H1 (cell line): ENCODE measurements around the gene SPRED1. TPM values are rescaled to one million over a fixed set of nuclear protein-coding genes. Genes with fewer than 3 reads are reported as not detected.

ENCODE experiments used
- CTCF ChIA-PET: fragments of 300-600 bp; sonication (Branson Sonifier 250); formaldehyde crosslinking; loops from one replicate; lab custom pipeline; 2021; ENCODE audit not compliant: partially characterized antibody; lab: Charles Lee
- POLR2A ChIA-PET: fragments of 300-600 bp; sonication (Branson Sonifier 250); formaldehyde crosslinking; loops from one replicate; lab custom pipeline; 2021; ENCODE audit warnings: inconsistent platforms; ENCODE audit not compliant: partially characterized antibody; lab: Charles Lee
- DNase-seq, 2 experiments: peaks; one replicate each; pipeline versions ENCODE4 v3.0.0 to v3.0.0-alpha.2; 2010 to 2022; ENCODE audit warnings: low spot score in 2 of 2, low read depth in 1 of 2, mixed read lengths in 1 of 2
- FAIRE-seq: peaks from 2 replicates; lab custom pipeline; 2011; peaks lifted over from hg19 to GRCh38; lab: Jason Lieb, UNC
- H2AFZ ChIP-seq: 2 replicates; pipeline ENCODE4 v1.8.1; 2012; ENCODE audit warnings: low read length, inconsistent platforms
- H2AK5ac ChIP-seq: 2 replicates; pipeline ENCODE4 v1.6.1; 2013; ENCODE audit warnings: low read depth, low read length
- H2BK120ac ChIP-seq: replicated peaks from 2 replicates; pipeline ENCODE3; 2013; ENCODE audit warnings: low read depth, low read length, inconsistent platforms
- H2BK12ac ChIP-seq: 2 replicates; pipeline ENCODE4 v1.6.1; 2013; ENCODE audit warnings: low read depth, low read length
- H2BK15ac ChIP-seq: 2 replicates; pipeline ENCODE4 v1.6.1; 2013; ENCODE audit warnings: low read length
- H2BK20ac ChIP-seq: 2 replicates; pipeline ENCODE4 v1.6.1; 2013; ENCODE audit warnings: low read length
- H2BK5ac ChIP-seq: 2 replicates; pipeline ENCODE4 v1.6.1; 2013; ENCODE audit warnings: low read depth, low read length
- H3K14ac ChIP-seq: 2 replicates; pipeline ENCODE4 v1.6.1; 2013; ENCODE audit warnings: inconsistent platforms; ENCODE audit not compliant: insufficient read length
- H3K18ac ChIP-seq: 2 replicates; pipeline ENCODE4 v1.6.1; 2013; ENCODE audit warnings: low read length; ENCODE audit errors: extremely low read depth
- H3K23ac ChIP-seq: 2 replicates; pipeline ENCODE4 v1.6.1; 2013; ENCODE audit warnings: inconsistent platforms; ENCODE audit not compliant: insufficient read length
- H3K23me2 ChIP-seq: 2 replicates; pipeline ENCODE4 v1.6.1; 2013; ENCODE audit warnings: low read depth, low read length
- H3K27ac ChIP-seq: 2 replicates; pipeline ENCODE4 v1.6.1; 2011; ENCODE audit warnings: low read depth, low read length, inconsistent platforms
- H3K27me3 ChIP-seq, 4 experiments: replicated peaks in 1 of 4; 1 replicate in 1 of 4; 2 replicates in 3 of 4; pipeline versions ENCODE4 v1.6.1 to v1.8.1; 2011 to 2013; ENCODE audit warnings: low read length in 3 of 4, mild to moderate bottlenecking in 3 of 4, inconsistent platforms in 2 of 4, mixed read lengths in 2 of 4, moderate library complexity in 1 of 4; ENCODE audit not compliant: control insufficient read depth in 3 of 4, insufficient read depth in 3 of 4; ENCODE audit errors: extremely low read depth in 1 of 4
- H3K36me3 ChIP-seq, 4 experiments: 2 replicates each; pipeline versions ENCODE4 v1.6.1 to v1.8.1; 2011 to 2013; ENCODE audit warnings: mild to moderate bottlenecking in 4 of 4, low read length in 3 of 4, moderate library complexity in 2 of 4, control low read depth in 1 of 4, inconsistent platforms in 1 of 4; ENCODE audit not compliant: insufficient read depth in 4 of 4, control insufficient read depth in 2 of 4
- H3K4ac ChIP-seq: replicated peaks from 2 replicates; pipeline ENCODE3; 2013; ENCODE audit warnings: low read length, low read depth, mixed read lengths, inconsistent platforms; ENCODE audit not compliant: insufficient read length
- H3K4me1 ChIP-seq, 4 experiments: replicated peaks in 1 of 4; 1 replicate in 1 of 4; 2 replicates in 3 of 4; pipeline versions ENCODE4 v1.6.1 to v1.8.1; 2011 to 2013; ENCODE audit warnings: low read length in 3 of 4, inconsistent platforms in 2 of 4, mixed read lengths in 1 of 4; ENCODE audit not compliant: insufficient read depth in 4 of 4, control insufficient read depth in 3 of 4
- H3K4me2 ChIP-seq, 2 experiments: 2 replicates each; pipeline versions ENCODE4 v1.6.1 to v1.8.1; 2011 to 2013; ENCODE audit warnings: low read depth in 2 of 2, low read length in 2 of 2, control low read depth in 1 of 2, inconsistent platforms in 1 of 2, mild to moderate bottlenecking in 1 of 2; ENCODE audit not compliant: insufficient read depth in 1 of 2
- H3K4me3 ChIP-seq, 4 experiments: fragments of 200-600, 300-600 bp in 1 of 4; sonication (generic), shearing (Covaris generic), sonication (Bioruptor Twin) in 1 of 4; 2 replicates each; pipeline versions ENCODE4 v1.5.1 to v1.8.1; 2011 to 2016; ENCODE audit warnings: low read length in 4 of 4, low read depth in 3 of 4, control low read depth in 2 of 4, inconsistent platforms in 2 of 4, mild to moderate bottlenecking in 2 of 4, mixed read lengths in 1 of 4, moderate library complexity in 1 of 4; ENCODE audit not compliant: insufficient read depth in 2 of 4; ENCODE audit errors: extremely low read depth in 1 of 4
- H3K56ac ChIP-seq: replicated peaks from 2 replicates; pipeline ENCODE3; 2013; ENCODE audit warnings: low read depth, mild to moderate bottlenecking, mixed read lengths, low read length, inconsistent platforms; ENCODE audit not compliant: insufficient read length
- H3K79me1 ChIP-seq: 2 replicates; pipeline ENCODE4 v1.6.1; 2013; ENCODE audit warnings: low read depth, low read length, control low read depth
- H3K79me2 ChIP-seq, 2 experiments: 2 replicates each; pipeline versions ENCODE4 v1.6.1 to v1.8.1; 2012 to 2013; ENCODE audit warnings: low read length in 2 of 2, mild to moderate bottlenecking in 2 of 2, inconsistent platforms in 1 of 2; ENCODE audit not compliant: insufficient read depth in 2 of 2, control insufficient read depth in 1 of 2
- H3K9ac ChIP-seq, 4 experiments: replicated peaks in 1 of 4; 1 replicate in 1 of 4; 2 replicates in 3 of 4; pipeline versions ENCODE4 v1.6.1 to v1.8.1; 2011 to 2013; ENCODE audit warnings: low read depth in 3 of 4, low read length in 3 of 4, control low read depth in 2 of 4, mild to moderate bottlenecking in 2 of 4, moderate library complexity in 2 of 4, inconsistent platforms in 1 of 4; ENCODE audit errors: extremely low read depth in 1 of 4
- H3K9me3 ChIP-seq, 2 experiments: 2 replicates each; pipeline versions ENCODE4 v1.6.1 to v1.8.1; 2012 to 2013; ENCODE audit warnings: mild to moderate bottlenecking in 2 of 2, moderate library complexity in 2 of 2, control low read depth in 1 of 2, inconsistent platforms in 1 of 2, low read depth in 1 of 2, low read length in 1 of 2, mixed read lengths in 1 of 2; ENCODE audit not compliant: insufficient read depth in 2 of 2
- H4K20me1 ChIP-seq, 2 experiments: replicated peaks in 1 of 2; 2 replicates each; pipeline versions ENCODE3 to v1.8.1; 2011 to 2013; ENCODE audit warnings: inconsistent platforms in 2 of 2, low read length in 2 of 2, mild to moderate bottlenecking in 1 of 2; ENCODE audit not compliant: insufficient read depth in 2 of 2, control insufficient read depth in 1 of 2
- H4K5ac ChIP-seq: 2 replicates; pipeline ENCODE4 v1.6.1; 2013; ENCODE audit warnings: low read length, low read depth, mixed read lengths, inconsistent platforms; ENCODE audit not compliant: insufficient read length
- H4K8ac ChIP-seq: 2 replicates; pipeline ENCODE4 v1.8.0; 2013; ENCODE audit warnings: mild to moderate bottlenecking, moderate library complexity, low read length, inconsistent platforms; ENCODE audit not compliant: insufficient read depth; ENCODE audit errors: extremely low read depth
- H4K91ac ChIP-seq: replicated peaks from 2 replicates; pipeline ENCODE3; 2013; ENCODE audit warnings: low read length, mixed read lengths, inconsistent platforms; ENCODE audit not compliant: insufficient read length
- CHD2 ChIP-seq: IDR thresholded peaks from 2 replicates; pipeline ENCODE4 v1.6.1; 2012; ENCODE audit warnings: low read length, improper control_type of control experiment
- MAX ChIP-seq: IDR thresholded peaks from 2 replicates; pipeline ENCODE4 v1.6.1; 2012; ENCODE audit warnings: inconsistent platforms
- POLR2A ChIP-seq, 2 experiments: IDR thresholded peaks; 1 replicate in 1 of 2; 2 replicates in 1 of 2; pipeline ENCODE4 v1.6.1; 2011; ENCODE audit warnings: low read depth in 2 of 2, low read length in 2 of 2, mild to moderate bottlenecking in 2 of 2; ENCODE audit errors: control extremely low read depth in 1 of 2
- RAD21 ChIP-seq, 2 experiments: IDR thresholded peaks in 1 of 2; conservative IDR thresholded peaks in 1 of 2; 2 replicates each; pipeline ENCODE4 v1.6.1; 2011; ENCODE audit warnings: low read depth in 2 of 2, low read length in 2 of 2, improper control_type of control experiment in 1 of 2, inconsistent platforms in 1 of 2, mild to moderate bottlenecking in 1 of 2, moderate library complexity in 1 of 2
- RBBP5 ChIP-seq: IDR thresholded peaks from 2 replicates; pipeline ENCODE4 v1.7.1; 2012; ENCODE audit warnings: low read depth, mild to moderate bottlenecking, inconsistent platforms, low read length, moderate library complexity, borderline replicate concordance
- SRF ChIP-seq: IDR thresholded peaks from 2 replicates; pipeline ENCODE4 v1.6.1; 2011; ENCODE audit warnings: mild to moderate bottlenecking, low read depth, low read length, moderate library complexity
- WGBS, 2 experiments: shearing (Covaris generic) in 1 of 2; methylation state at CpG; one replicate each; pipeline versions ENCODE4 v1.1.6 to v1.1.7; 2013 to 2015; ENCODE audit warnings: low lambda C conversion rate in 2 of 2, mixed read lengths in 2 of 2, inconsistent platforms in 1 of 2, low coverage in 1 of 2, missing lambda C conversion rate in 1 of 2; ENCODE audit not compliant: insufficient replicate concordance in 2 of 2, insufficient coverage in 1 of 2, insufficient read length in 1 of 2; ENCODE audit errors: extremely low coverage in 1 of 2, missing lambda C conversion rate in 1 of 2; 5-methylcytosine and 5-hydroxymethylcytosine counted together
- polyA plus RNA-seq, 7 experiments: library from polyadenylated mRNA; depleted of rRNA in 3 of 7; stranded (reverse) in 5 of 7; unstranded in 2 of 7; fragments of >200 nt in 5 of 7; fragments of 200-250 nt in 2 of 7; gene quantifications; 1 replicate in 5 of 7; 2 replicates in 1 of 7; 4 replicates in 1 of 7; pipeline versions ENCODE4 v1.2.1 to v1.2.3, GENCODE V29; 2011 to 2013; ENCODE audit warnings: missing spikeins in 2 of 7, mixed read lengths in 2 of 7
- total RNA-seq: library from RNA; stranded (reverse); fragmentation: NEBNext Ultra II Directional; extraction: Animal tissue kit (Norgen Biotek cat#: 25700); gene quantifications from 2 replicates; pipeline ENCODE4 v1.2.1, GENCODE V29; 2021

The SPRED1 gene
- total and polyA plus RNA-seq, 2 of the 8 experiments (the other 6 are each of a cell fraction or from before 2014, with no cell fraction given), result 5.5 to 30.3 TPM

GRCh38 chr15:38205526-38206272, 46.9 kb upstream of the SPRED1 start:
- H2AK5ac ChIP-seq, result no peak overlapping the region
- no peaks in the 10 kb centered on the region for H3K79me2 ChIP-seq
- DNase-seq, result no peak
- POLR2A ChIA-PET, result interaction anchor here (1.0 to 1.2 kb wide), 2 partner anchors 45 to 47 kb away, joined by 3 read pairs; partner anchors contain the start of gene SPRED1
- no peaks in the 10 kb centered on the region for H3K23me2 ChIP-seq
- H3K27me3 ChIP-seq, result no peaks in the 10 kb centered on the region
- H3K9me3 ChIP-seq, result no peaks in the 10 kb centered on the region
- H3K9ac ChIP-seq, result no peak overlapping the region
- no peaks in the 10 kb centered on the region for H3K79me1 ChIP-seq
- no peak overlapping the region for H4K91ac ChIP-seq
- no peak overlapping the region for H2BK15ac ChIP-seq
- TF ChIP-seq RBBP5, result no peak
- no peak for TF ChIP-seq POLR2A (IDR thresholded peaks at IDR 0.05; ENCODE audit: control extremely low read depth in 1 of 2, low read depth in 2 of 2, low read length in 2 of 2)
- no peak for TF ChIP-seq RAD21 (IDR thresholded peaks at IDR 0.05 in 1 of 2, conservative IDR thresholded peaks at IDR 0.05 in 1 of 2; ENCODE audit: low read depth in 2 of 2, low read length in 2 of 2)
- no peak for TF ChIP-seq MAX
- no peak for TF ChIP-seq SRF
- no peak for TF ChIP-seq CHD2
- TF ChIP-seq, all 59 proteins: peak for 0
- Histone ChIP-seq H3K36me3 (no peaks in the 10 kb centered on the region), H2BK120ac (no peak overlapping the region), H2BK5ac (no peak overlapping the region), H3K4me3 (no peak overlapping the region), H3K18ac (no peak overlapping the region), H3K4ac (no peak overlapping the region), H3K4me1 (no peaks in the 10 kb centered on the region), H3K4me2 (no peak overlapping the region), H4K5ac (no peak overlapping the region), H4K8ac (no peak overlapping the region), H2BK20ac (no peak overlapping the region), H4K20me1 (no peaks in the 10 kb centered on the region), H3K14ac (no peak overlapping the region), H2AFZ (no peak overlapping the region), H3K56ac (no peak overlapping the region), H3K27ac (no peak overlapping the region), H3K23ac (no peak overlapping the region), H2BK12ac (no peak overlapping the region)
- WGBS, 2 experiments, result 87% methylated on average over 3 of the region's 3 CpGs; no CpG with 5 or more reads in 1 of the 2 experiments
- no peak for FAIRE-seq
- CTCF ChIA-PET, result interaction anchor here (0.6 to 1.2 kb wide), 3 partner anchors 23 to 203 kb away, joined by 3 read pairs; no protein-coding TSS in a partner anchor
